ENCODE results near the gene SSR1.

SSR1 gene

DNA sequence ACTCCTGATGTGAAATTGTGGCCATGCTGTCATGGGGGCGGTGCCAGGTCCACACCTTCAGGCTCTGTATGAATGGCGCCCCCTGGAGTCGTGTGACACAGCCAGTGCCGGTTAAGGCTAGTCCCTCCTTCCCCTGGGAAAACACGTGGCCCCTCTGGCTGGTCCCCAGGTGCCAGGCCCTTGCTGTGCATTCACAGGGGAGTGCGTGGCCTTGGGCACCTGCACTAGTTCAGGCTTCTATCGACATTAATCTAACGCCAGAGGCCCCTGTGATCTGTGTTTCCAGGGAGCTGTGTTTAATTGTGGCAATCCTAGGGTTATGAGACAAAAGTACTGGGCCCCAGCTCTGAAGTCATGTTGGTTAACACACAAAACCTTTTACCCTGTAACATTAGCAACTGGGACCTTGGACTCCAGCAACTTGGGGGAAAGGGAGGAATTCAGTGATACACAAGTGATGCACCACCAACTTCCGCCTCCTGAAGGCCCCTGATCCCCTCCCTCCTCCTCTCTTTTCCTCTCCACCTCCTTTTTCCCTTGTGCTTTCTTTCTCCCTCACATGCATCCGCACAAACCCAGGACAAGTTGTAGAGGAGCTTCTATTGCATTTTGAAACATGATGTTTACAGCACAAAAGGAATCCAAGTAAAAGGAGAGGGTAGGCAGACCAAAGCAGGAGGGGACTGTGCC lies 74.0 kb downstream of the SSR1 start:
- no peak for DNase-seq (ENCODE audit: low spot score)

DNA sequence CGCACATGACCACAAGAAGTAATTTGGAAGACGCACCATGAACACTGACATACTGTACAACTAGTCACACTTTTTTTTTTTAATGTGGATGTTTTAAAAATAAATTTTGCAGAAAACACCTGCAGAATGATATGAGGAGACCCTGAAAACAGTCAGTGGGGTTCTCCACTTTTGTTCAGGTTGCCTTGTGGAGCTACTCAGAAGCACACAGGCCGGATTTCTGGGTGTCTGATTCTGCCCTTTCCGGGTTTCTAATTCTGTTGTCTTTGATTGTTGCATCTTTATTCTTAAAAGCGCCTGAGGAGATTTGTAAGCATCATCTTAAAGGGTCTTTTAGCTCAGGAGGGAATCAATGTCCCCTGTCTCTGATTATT lies 74.5 kb downstream of the SSR1 start:
- DNase-seq (ENCODE audit: low spot score) = no peak

DNA sequence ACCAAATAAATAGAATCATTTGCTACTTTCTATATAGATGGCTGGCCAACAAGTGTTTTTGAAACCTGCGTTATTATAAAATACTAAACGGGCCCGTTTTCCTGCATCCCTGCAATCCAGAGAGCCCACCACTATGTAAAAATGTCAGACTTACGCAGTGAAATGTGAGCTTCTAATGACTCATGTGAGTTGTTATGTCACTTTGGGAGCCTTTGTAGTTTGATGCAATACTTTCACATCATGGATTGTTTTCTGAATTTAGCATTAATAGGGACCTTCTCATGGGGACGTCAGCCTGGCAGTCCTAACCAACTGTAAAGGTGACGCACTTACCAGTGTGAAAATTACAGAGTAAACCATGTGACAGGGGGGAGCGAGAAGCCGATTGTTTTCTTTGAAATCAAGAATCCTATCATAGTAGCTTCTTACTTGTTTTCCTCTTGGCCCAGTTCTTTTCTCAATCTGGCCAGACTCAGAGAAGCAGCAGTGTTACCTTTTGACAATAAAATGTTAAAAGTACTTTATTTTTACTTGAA lies 75.3 kb downstream of the SSR1 start:
- DNase-seq (ENCODE audit: low spot score) = no peak

DNA sequence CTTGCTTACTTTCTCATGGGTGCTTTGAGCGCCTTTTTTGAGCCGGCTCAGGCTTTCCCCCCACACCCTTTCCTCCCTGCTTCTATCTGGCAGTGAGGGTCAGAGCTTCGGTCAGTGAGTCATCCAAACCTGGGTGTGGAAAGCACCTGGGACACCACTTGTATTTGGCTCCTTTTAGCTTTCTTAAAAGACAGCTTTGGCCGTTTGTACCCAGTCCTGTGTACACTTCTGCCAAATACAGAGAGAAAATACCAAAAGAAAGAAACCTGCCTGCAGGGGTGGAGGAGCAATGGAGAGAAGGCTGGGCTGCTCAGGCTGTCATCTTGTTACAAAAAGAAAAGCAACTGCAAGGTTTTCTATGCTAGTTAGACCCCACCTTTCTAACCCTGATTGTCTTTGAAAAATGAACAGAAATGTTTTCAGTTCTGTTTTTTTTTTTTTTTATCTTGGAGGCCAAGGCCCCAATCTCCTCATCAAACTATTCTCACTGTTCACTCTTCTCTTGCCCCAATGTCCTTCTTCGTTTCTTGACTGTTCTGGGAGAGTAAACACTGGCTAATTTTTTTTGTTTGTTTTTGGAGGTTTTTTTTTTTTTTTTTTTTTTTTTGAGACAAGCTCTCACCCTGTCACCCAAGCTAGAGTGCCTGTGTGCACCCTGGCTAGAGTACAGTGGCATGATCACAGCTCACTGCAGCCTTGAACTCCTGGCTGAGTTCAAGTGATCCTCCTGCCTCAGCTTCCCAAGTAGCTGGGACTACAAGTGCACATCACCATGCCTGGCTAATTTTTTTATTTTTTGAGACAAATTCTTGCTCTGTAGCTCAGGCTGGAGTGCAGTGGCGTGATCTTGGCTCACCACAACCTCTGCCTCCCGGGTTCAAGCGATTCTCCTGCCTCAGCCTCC lies 76.4 kb downstream of the SSR1 start:
- DNase-seq (ENCODE audit: low spot score) = no peak

DNA sequence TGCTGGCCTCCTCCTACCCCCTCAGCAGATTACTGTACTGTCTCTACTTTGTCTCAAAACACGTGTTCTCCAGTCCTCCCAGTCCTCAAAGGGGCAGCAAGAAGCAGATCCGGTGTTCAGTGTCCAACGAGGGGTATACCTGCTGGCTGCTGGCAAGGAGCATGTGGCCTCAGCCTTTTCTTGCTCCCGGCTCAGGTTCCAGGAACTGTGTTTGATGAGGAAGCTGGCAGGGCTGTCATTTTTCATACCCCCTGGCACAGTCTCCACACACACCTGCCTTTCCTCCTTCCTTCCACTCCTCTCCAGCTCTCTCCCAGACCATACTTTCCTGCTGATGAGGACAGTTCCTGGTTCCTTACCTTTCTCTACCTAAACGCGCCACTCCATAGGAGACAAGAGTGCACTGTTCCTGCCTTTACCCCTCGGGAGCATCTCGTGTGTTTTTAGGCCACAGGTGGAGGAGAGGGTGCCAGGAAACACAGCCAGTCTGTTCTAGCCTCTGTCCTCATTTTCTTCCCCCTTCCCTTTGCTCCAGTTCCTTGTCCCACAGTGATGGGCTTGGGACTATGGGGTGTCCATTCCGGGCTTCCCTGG lies 77.2 kb downstream of the SSR1 start:
- no peak for DNase-seq (ENCODE audit: low spot score)

DNA sequence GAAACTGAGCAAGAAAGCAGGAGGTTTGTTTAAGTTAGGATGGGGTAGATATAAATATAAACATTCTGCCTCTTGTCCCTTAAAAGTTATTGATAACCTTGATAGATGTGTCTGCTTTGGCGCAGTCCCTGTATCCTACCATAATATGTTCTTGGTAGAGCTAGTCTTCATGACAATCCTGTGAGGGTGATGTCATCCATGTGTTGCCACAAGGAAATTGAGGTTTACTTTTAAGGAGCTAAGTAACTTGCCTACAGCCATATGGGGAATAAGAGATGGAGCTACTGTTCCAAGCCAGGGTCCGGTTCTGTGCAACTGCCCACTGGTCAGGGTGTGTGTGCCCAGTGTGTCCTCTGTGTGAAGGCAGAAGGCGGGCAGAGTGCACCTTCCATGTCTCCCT lies 78.5 kb downstream of the SSR1 start:
- DNase-seq (ENCODE audit: low spot score) = no peak

DNA sequence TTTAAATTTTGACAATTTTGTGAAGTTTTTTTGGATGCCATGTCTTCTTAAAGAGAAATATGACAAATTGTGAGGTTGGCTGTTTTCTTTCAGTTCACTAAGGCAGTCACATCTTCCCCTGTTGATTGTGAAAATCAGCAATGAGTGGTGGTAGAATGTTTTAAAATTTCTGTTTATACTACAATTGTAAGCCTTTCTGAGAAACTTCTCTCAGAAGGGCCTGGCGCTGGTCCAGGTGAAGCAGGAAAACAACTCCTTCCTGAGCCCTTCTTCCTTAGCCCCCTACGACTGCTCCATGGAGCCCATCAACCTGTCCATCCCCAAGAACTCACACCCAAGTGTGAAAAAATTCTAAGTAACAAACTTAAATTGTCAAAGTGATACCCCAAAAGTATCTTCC lies 80.6 kb downstream of the SSR1 start:
- no peak for DNase-seq (ENCODE audit: low spot score)

DNA sequence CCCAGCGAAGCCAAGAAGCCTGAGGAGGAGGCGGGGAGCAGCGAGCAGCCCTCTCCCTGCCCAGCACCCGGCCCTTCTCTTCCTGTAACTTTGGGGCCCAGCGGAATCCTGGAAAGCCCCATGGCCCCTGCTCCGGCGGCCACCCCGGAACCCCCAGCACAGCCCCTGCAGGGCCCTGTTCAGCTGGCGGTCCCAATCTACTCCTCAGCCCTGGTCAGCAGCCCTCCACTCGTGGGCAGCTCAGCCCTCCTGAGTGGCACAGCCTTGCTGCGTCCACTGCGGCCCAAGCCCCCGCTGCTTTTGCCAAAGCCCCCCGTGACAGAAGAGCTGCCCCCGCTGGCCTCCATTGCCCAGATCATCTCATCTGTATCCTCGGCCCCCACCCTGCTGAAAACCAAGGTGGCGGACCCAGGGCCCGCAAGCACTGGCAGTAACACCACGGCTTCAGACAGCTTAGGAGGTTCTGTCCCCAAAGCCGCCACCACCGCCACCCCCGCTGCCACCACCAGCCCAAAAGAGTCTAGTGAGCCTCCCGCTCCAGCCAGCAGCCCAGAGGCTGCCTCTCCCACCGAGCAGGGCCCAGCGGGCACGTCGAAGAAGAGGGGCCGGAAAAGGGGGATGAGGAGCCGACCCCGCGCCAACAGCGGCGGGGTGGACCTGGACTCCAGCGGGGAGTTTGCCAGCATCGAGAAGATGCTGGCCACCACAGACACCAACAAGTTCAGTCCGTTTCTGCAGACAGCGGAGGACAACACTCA lies 81.9 kb downstream of the SSR1 start:
- no peak for DNase-seq (ENCODE audit: low spot score)

DNA sequence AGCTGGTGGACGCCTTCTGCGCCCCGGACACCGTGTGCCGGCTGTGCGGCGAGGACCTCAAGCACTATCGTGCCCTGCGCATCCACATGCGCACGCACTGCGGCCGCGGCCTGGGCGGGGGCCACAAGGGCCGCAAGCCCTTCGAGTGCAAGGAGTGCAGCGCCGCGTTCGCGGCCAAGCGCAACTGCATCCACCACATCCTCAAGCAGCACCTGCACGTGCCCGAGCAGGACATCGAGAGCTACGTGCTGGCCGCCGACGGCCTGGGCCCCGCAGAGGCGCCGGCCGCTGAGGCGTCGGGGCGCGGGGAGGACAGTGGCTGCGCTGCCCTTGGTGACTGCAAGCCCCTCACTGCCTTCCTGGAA lies 82.7 kb downstream of the SSR1 start:
- DNase-seq (ENCODE audit: low spot score) = no peak

DNA sequence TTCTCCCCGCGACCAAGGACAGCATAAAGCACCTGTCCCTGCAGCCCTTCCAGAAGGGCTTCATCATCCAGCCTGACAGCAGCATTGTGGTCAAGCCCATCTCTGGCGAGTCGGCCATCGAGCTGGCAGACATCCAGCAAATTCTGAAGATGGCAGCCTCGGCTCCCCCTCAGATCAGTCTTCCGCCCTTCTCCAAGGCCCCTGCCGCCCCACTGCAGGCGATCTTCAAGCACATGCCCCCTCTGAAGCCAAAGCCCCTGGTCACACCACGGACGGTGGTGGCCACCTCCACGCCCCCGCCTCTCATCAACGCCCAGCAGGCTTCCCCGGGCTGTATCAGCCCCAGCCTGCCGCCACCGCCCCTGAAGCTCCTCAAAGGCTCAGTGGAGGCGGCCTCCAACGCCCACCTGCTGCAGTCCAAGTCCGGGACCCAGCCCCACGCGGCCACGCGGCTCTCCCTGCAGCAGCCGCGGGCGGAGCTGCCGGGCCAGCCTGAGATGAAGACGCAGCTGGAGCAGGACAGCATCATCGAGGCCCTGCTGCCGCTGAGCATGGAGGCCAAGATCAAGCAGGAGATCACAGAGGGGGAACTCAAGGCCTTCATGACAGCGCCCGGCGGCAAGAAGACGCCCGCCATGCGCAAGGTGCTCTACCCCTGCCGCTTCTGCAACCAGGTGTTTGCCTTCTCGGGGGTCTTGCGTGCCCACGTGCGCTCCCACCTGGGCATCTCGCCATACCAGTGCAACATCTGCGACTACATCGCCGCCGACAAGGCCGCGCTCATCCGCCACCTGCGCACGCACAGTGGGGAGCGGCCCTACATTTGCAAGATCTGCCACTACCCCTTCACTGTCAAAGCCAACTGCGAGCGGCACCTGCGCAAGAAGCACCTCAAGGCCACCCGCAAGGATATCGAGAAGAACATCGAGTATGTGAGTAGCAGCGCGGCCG lies 83.3 kb downstream of the SSR1 start:
- no peak for DNase-seq (ENCODE audit: low spot score)

DNA sequence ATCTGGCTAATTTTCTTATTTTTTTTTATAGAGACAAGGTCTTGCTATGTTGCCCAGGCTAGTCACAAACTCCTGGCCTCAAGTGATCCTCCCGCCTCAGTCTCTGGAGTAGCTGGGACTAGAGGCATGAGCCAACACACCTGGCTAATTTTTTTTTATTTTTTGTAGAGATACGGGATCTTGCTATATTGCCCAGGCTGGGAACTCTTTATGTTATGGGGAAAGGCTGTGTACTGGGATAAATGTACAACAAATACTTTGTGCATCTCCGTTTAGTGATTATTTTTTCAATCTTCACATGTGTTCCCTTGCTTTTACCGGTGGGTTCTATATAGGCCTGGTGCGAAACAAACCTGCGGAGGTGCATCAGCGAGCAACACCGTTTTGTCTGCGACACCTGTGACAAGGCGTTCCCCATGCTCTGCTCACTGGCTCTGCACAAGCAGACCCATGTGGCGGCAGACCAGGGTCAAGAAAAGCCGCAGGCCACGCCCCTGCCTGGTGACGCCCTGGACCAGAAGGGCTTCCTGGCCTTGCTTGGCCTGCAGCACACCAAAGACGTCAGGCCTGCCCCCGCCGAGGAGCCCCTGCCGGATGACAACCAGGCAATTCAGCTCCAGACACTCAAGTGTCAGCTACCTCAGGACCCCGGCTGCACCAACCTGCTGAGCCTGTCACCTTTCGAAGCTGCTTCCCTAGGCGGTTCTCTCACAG lies 84.2 kb downstream of the SSR1 start:
- DNase-seq (ENCODE audit: low spot score) = no peak

DNA sequence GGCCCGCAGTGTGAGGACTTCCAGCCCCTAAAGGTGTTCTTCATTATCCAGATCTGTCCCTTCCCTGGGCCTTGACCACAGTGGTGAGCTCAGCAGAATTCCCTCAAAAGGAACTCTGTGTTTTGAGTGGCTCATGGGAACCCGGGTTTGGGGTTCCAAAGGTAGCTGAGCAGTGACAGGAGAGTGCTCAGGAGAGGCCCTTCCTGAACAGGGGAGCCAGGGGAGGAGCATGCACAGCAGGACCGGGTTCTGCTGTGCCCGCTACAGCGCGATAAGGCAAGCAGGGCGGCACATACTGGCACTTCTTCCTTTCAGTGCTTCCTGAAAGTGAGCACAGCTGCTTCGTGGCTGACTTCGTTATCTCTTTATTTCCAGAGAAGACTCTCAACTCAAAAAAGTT lies 88.3 kb downstream of the SSR1 start:
- DNase-seq (ENCODE audit: low spot score) = no peak

DNA sequence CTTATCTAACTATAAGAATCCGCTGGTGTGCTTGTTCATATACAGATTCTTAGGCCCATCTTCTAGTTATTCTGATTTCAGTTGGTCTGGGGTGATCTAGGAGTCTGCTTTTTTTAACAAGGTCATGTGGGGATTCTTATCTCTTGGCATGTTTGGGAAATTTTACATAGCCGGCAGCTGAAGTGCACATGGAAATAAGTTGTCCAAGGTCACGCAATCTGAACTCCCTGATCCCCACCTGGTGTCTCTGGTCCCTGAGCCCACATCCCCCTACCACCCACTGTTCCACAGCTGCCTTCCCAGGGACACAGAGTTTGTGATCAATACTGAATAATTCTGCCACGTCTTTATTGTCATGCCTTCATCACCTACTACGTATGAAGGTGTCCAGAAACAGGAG lies 90.8 kb downstream of the SSR1 start:
- no peak for DNase-seq (ENCODE audit: low spot score)

DNA sequence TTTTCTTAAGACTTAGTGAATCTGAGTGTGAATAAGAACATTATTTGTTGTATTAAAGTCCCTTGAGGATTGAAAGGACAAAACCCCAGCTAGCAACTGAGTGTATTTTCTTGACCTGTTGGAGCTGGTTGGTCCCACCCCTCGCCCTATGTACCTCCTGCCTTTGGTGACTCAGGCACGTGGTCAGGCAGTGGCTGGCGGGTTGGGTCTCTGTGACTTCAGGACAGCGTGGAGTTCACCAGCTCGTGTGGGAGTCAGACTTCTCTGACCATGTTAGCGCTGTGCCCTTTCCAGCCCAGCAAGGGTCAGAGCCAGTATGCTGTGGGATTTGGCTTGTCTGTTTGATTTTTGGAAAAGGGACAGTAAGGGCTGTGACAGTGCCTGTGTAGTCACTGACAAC lies 93.7 kb downstream of the SSR1 start:
- DNase-seq (ENCODE audit: low spot score) = no peak

DNA sequence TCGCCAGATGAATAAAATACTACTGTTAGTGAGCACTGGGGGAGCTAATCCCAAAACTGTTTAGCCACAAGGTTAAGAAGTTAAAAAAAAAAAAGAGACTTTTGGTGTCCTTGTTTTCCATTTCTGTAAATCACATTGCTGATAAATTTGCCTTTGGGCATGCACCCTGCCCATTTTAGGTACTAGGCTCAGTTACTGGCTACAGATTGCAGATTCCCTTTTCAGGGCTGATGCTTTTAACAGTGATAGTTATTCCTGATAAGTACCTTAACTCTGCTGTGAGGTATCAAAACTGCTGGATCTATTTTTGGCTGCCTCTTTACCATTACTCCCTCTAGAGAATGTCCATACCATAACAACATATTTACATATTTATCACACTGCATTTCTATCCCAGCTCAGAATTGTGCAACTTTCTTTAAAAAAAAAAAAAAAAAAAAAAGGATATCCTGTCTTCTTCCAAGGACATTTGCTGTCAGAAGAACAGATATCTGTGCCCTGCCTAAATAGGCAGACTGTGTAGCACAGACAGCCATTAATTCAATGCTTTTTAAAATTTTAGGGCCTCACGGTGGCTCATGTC lies 94.5 kb downstream of the SSR1 start:
- no peak for DNase-seq (ENCODE audit: low spot score)
